WTC11 (cell line): Measurements from ENCODE around the gene SOX9.

Experiments
- ATF2 ChIP-seq: sonication (generic); formaldehyde crosslinking; IDR thresholded peaks from 2 replicates; pipeline ENCODE4 v1.8.1; 2022; ENCODE audit warnings: low read depth, missing genetic modification reagents, borderline replicate concordance
- CTCF ChIP-seq: fragments of 200-600 bp; IDR thresholded peaks from 2 replicates; pipeline ENCODE4 v1.8.0; 2022; ENCODE audit warnings: antibody characterized with exemption
- ETV6 ChIP-seq: sonication (generic); formaldehyde crosslinking; IDR thresholded peaks from 2 replicates; pipeline ENCODE4 v1.8.1; 2022; ENCODE audit warnings: mild to moderate bottlenecking, missing genetic modification reagents
- FOXP1 ChIP-seq: sonication (generic); formaldehyde crosslinking; IDR thresholded peaks from 2 replicates; pipeline ENCODE4 v1.8.0; 2022; ENCODE audit warnings: missing genetic modification reagents, mild to moderate bottlenecking, moderate library complexity, borderline replicate concordance
- MYBL2 ChIP-seq: sonication (generic); formaldehyde crosslinking; IDR thresholded peaks from 2 replicates; pipeline ENCODE4 v1.8.1; 2023; ENCODE audit warnings: mild to moderate bottlenecking, moderate library complexity, missing genetic modification reagents
- NFYB ChIP-seq: sonication (generic); formaldehyde crosslinking; conservative IDR thresholded peaks from 2 replicates; pipeline ENCODE4 v1.8.0; 2022; ENCODE audit warnings: low read depth, missing genetic modification reagents
- TEAD1 ChIP-seq: sonication (generic); formaldehyde crosslinking; IDR thresholded peaks from 2 replicates; pipeline ENCODE4 v1.8.0; 2022; ENCODE audit warnings: mild to moderate bottlenecking, missing genetic modification reagents
- TF ChIP-seq, protein P1 (sequence below): sonication (generic); formaldehyde crosslinking; IDR thresholded peaks from 2 replicates; pipeline ENCODE4 v1.8.1; 2022; ENCODE audit warnings: mild to moderate bottlenecking, moderate library complexity, missing genetic modification reagents
- TF ChIP-seq, protein P2 (sequence below): sonication (generic); formaldehyde crosslinking; IDR thresholded peaks from 2 replicates; pipeline ENCODE4 v1.8.0; 2022; ENCODE audit warnings: mild to moderate bottlenecking, missing genetic modification reagents
- TF ChIP-seq, protein P3 (sequence below): sonication (generic); formaldehyde crosslinking; IDR thresholded peaks from 2 replicates; pipeline ENCODE4 v1.8.1; 2023; ENCODE audit warnings: mild to moderate bottlenecking, moderate library complexity, missing genetic modification reagents
- TF ChIP-seq, protein P4 (sequence below): sonication (generic); formaldehyde crosslinking; conservative IDR thresholded peaks from 2 replicates; pipeline ENCODE4 v1.8.1; 2022; ENCODE audit warnings: mild to moderate bottlenecking, missing genetic modification reagents

DNA sequence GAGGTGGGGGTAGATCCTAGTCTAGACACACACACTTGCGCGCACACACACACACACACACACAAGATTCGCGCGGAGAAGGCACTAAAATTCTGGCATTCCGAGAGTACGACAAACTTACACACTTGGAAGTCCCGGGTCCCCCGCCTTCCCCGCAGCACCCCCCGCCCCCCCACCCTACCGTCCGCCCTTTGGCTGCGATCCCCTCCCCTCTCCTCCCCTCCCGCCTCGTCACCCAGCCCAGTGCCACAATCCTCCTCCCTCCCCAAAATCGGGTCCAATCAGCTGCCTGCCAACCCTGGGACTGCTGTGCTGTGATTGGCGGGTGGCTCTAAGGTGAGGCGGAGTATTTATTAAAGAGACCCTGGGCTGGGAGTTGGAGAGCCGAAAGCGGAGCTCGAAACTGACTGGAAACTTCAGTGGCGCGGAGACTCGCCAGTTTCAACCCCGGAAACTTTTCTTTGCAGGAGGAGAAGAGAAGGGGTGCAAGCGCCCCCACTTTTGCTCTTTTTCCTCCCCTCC lies at the start of gene SOX9:
- TF ChIP-seq CTCF: no peak
- TF ChIP-seq FOXP1 (CRISPR knock-in tag): no peak
- no peak for TF ChIP-seq ETV6 (CRISPR knock-in tag)
- TF ChIP-seq MYBL2: no peak
- TF ChIP-seq, protein P1, sequence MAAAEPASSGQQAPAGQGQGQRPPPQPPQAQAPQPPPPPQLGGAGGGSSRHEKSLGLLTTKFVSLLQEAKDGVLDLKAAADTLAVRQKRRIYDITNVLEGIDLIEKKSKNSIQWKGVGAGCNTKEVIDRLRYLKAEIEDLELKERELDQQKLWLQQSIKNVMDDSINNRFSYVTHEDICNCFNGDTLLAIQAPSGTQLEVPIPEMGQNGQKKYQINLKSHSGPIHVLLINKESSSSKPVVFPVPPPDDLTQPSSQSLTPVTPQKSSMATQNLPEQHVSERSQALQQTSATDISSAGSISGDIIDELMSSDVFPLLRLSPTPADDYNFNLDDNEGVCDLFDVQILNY (CRISPR knock-in tag): no peak
- TF ChIP-seq, protein P2, sequence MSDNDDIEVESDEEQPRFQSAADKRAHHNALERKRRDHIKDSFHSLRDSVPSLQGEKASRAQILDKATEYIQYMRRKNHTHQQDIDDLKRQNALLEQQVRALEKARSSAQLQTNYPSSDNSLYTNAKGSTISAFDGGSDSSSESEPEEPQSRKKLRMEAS (CRISPR knock-in tag): no peak
- no peak for TF ChIP-seq ATF2 (CRISPR knock-in tag)
- TF ChIP-seq, protein P3, sequence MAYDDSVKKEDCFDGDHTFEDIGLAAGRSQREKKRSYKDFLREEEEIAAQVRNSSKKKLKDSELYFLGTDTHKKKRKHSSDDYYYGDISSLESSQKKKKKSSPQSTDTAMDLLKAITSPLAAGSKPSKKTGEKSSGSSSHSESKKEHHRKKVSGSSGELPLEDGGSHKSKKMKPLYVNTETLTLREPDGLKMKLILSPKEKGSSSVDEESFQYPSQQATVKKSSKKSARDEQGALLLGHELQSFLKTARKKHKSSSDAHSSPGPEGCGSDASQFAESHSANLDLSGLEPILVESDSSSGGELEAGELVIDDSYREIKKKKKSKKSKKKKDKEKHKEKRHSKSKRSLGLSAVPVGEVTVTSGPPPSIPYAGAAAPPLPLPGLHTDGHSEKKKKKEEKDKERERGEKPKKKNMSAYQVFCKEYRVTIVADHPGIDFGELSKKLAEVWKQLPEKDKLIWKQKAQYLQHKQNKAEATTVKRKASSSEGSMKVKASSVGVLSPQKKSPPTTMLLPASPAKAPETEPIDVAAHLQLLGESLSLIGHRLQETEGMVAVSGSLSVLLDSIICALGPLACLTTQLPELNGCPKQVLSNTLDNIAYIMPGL (CRISPR knock-in tag): no peak
- TF ChIP-seq, protein P4, sequence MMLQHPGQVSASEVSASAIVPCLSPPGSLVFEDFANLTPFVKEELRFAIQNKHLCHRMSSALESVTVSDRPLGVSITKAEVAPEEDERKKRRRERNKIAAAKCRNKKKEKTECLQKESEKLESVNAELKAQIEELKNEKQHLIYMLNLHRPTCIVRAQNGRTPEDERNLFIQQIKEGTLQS: no peak
- TF ChIP-seq TEAD1: no peak; the same call in 1 of the 2 replicates
- no peak; the same call in 1 of the 2 replicates for TF ChIP-seq NFYB (CRISPR knock-in tag)
